GM19467 (cell line): Measurements from ENCODE around the gene LCE2A.
"Not testable (repeated sequence)": the region's sequence is repeated elsewhere in the genome, so short reads cannot be mapped to it uniquely, and the experiment has no call there.

ENCODE experiments used
- ATAC-seq: cut with Tn5 transposase; IDR thresholded peaks from one replicate; pipeline ENCODE4 v1.9.1; 2021; ENCODE audit warnings: mild to moderate bottlenecking, moderate library complexity; ENCODE audit not compliant: unreplicated experiment

The LCE2A gene

GRCh38 chr1:152697701-152698600 lies at the start of gene LCE2A:
Gene LCE2A (plus strand): TSS chr1:152698345. CDS start chr1:152698902, 557 bp downstream.
- no peak for ATAC-seq

- ATAC-seq = no peak
Measured at GRCh38 chr1:152654110-152654509, 44.0 kb upstream of the LCE2A start.

GRCh38 chr1:152656459-152656858 lies 41.7 kb upstream of the LCE2A start:
- no peak for ATAC-seq

- ATAC-seq = no peak
Measured at GRCh38 chr1:152657677-152658076, 40.5 kb upstream of the LCE2A start.

- ATAC-seq = no peak
Measured at GRCh38 chr1:152658649-152659048, 39.5 kb upstream of the LCE2A start.

- ATAC-seq = no peak
Measured at GRCh38 chr1:152663098-152663497, 35.0 kb upstream of the LCE2A start, which contains the start of gene LCE2D. Gene LCE2D (plus strand): TSS chr1:152663380. CDS start chr1:152664106, 726 bp downstream.

GRCh38 chr1:152666171-152666570 lies 32.0 kb upstream of the LCE2A start:
- not testable (repeated sequence) for ATAC-seq

GRCh38 chr1:152667648-152668047 lies 30.5 kb upstream of the LCE2A start:
- no peak for ATAC-seq

- ATAC-seq = no peak
Measured at GRCh38 chr1:152673016-152673415, 25.1 kb upstream of the LCE2A start.

GRCh38 chr1:152674983-152675382 lies 23.2 kb upstream of the LCE2A start, which contains the start of gene LCE2C:
Gene LCE2C (plus strand): TSS chr1:152675279. CDS start chr1:152676016, 737 bp downstream.
- not testable (repeated sequence) for ATAC-seq

GRCh38 chr1:152679459-152679858 lies 18.7 kb upstream of the LCE2A start:
- ATAC-seq = no peak

- ATAC-seq = no peak
Measured at GRCh38 chr1:152681616-152682015, 16.5 kb upstream of the LCE2A start.

- ATAC-seq = no peak
Measured at GRCh38 chr1:152683846-152684245, 14.3 kb upstream of the LCE2A start.

GRCh38 chr1:152685823-152686222 lies 12.3 kb upstream of the LCE2A start, which contains the start of gene LCE2B:
Gene LCE2B (plus strand): TSS chr1:152686123. CDS start chr1:152686844, 721 bp downstream.
- ATAC-seq = not testable (repeated sequence)

- ATAC-seq = no peak
Measured at GRCh38 chr1:152699746-152700145, 1.6 kb downstream of the LCE2A start.

- ATAC-seq = no peak
Measured at GRCh38 chr1:152707860-152708259, 9.7 kb downstream of the LCE2A start, which contains the start of gene LCE4A. Gene LCE4A (plus strand): TSS chr1:152708160. CDS start chr1:152709076, 916 bp downstream.

- no peak for ATAC-seq
Measured at GRCh38 chr1:152718238-152718637, 20.1 kb downstream of the LCE2A start.

- ATAC-seq = no peak
Measured at GRCh38 chr1:152725261-152725660, 27.1 kb downstream of the LCE2A start.

- no peak for ATAC-seq
Measured at GRCh38 chr1:152728986-152729385, 30.8 kb downstream of the LCE2A start.

GRCh38 chr1:152735648-152736047 lies 37.5 kb downstream of the LCE2A start:
- ATAC-seq = no peak

- ATAC-seq = no peak
Measured at GRCh38 chr1:152737997-152738396, 39.9 kb downstream of the LCE2A start.

- no peak for ATAC-seq
Measured at GRCh38 chr1:152739841-152740240, 41.7 kb downstream of the LCE2A start.
